ENCODE data around the gene RBM22. TPM values are rescaled to one million over a fixed set of nuclear protein-coding genes. Genes with fewer than 3 reads are reported as not detected.

RBM22 gene
- total RNA-seq, 4 donors from 2014 or later: 22.5 to 31.0 (median 26.2) TPM

GRCh38 chr5:150700246-150700593 lies 642 bp downstream of the RBM22 start:
- TF ChIP-seq POLR2A (IDR thresholded peaks at IDR 0.05) (no peak), CTCF (IDR thresholded peaks at IDR 0.05 in 4 of 5, conservative IDR thresholded peaks at IDR 0.05 in 1 of 5) (no peak)
- Histone ChIP-seq H3K4me3 (peak overlapping the region; percentile 67 to 98 (median 98)), H3K27ac (peak overlapping the region; percentile 89 to 99 (median 98)), H3K4me1 (peaks cover 13 to 14% of the 10 kb centered on the region in 2 donors), H3K9me3 (no peaks in the 10 kb centered on the region), H3K36me3 (peaks cover 8 to 44% of the 10 kb centered on the region in 2 donors), H3K27me3 (no peaks in the 10 kb centered on the region)
- ATAC-seq (peak; percentile 1 to 2), DNase-seq (no peak)
- in situ Hi-C loops (cut with MboI; ENCODE audit: low sequenced_read_pairs in 4 of 4) (loop anchor here in 3 of 4 donors (10.0 to 25.0 kb wide), 3 partner anchors 135 to 238 kb away; partner anchors contain the start of gene IRGM (in 1 of the 3)), intact Hi-C loops (cut with DNase I; ENCODE audit: low total_unique reads) (loop anchor here (2.0 to 10.0 kb wide), 5 partner anchors 43 to 245 kb away; partner anchors contain the start of genes DCTN4, IRGM and SMIM3)

- Histone ChIP-seq H3K27me3 (no peaks in the 10 kb centered on the region), H3K4me1 (peaks cover 12% of the 10 kb centered on the region in 2 donors), H3K36me3 (peaks cover 8 to 100% of the 10 kb centered on the region in 2 donors), H3K4me3 (no peak overlapping the region), H3K9me3 (no peaks in the 10 kb centered on the region), H3K27ac (no peak overlapping the region)
- TF ChIP-seq POLR2A (IDR thresholded peaks at IDR 0.05): no peak
- TF ChIP-seq CTCF (IDR thresholded peaks at IDR 0.05 in 4 of 5, conservative IDR thresholded peaks at IDR 0.05 in 1 of 5): no peak
- in situ Hi-C loops (cut with MboI; ENCODE audit: low sequenced_read_pairs in 4 of 4): no loop called here
- intact Hi-C loops (cut with DNase I; ENCODE audit: low total_unique reads): no loop called here
- ATAC-seq: no peak
- no peak for DNase-seq
Measured at GRCh38 chr5:150694612-150695011, 6.2 kb downstream of the RBM22 start.

- peaks cover 8 to 85% of the 10 kb centered on the region in 2 donors for H3K36me3 ChIP-seq
- TF ChIP-seq CTCF (IDR thresholded peaks at IDR 0.05 in 4 of 5, conservative IDR thresholded peaks at IDR 0.05 in 1 of 5) (no peak), POLR2A (IDR thresholded peaks at IDR 0.05) (no peak)
- peak overlapping the region; percentile 64 to 75 (median 67) for H3K27ac ChIP-seq
- peak; percentile 77 to 94 for ATAC-seq
- in situ Hi-C loops (cut with MboI; ENCODE audit: low sequenced_read_pairs in 4 of 4): no loop called here
- DNase-seq: peak in 1 of 2 donors; percentile 31
- peaks cover 3 to 7% of the 10 kb centered on the region in 2 donors for H3K4me1 ChIP-seq
- no peaks in the 10 kb centered on the region for H3K9me3 ChIP-seq
- no peak overlapping the region for H3K4me3 ChIP-seq
- intact Hi-C loops (cut with DNase I; ENCODE audit: low total_unique reads): no loop called here
- no peaks in the 10 kb centered on the region for H3K27me3 ChIP-seq
Measured at GRCh38 chr5:150692276-150692675, 8.6 kb downstream of the RBM22 start.

GRCh38 chr5:150690760-150691159 lies 10.1 kb downstream of the RBM22 start:
- peaks cover 2 to 79% of the 10 kb centered on the region in 2 donors for H3K36me3 ChIP-seq
- in situ Hi-C loops (cut with MboI; ENCODE audit: low sequenced_read_pairs in 4 of 4) (no loop called here), intact Hi-C loops (cut with DNase I; ENCODE audit: low total_unique reads) (no loop called here)
- H3K27ac ChIP-seq: no peak overlapping the region
- TF ChIP-seq CTCF (IDR thresholded peaks at IDR 0.05 in 4 of 5, conservative IDR thresholded peaks at IDR 0.05 in 1 of 5) (no peak), POLR2A (IDR thresholded peaks at IDR 0.05) (no peak)
- no peak overlapping the region for H3K4me3 ChIP-seq
- no peaks in the 10 kb centered on the region for H3K9me3 ChIP-seq
- no peak for DNase-seq
- no peak for ATAC-seq
- no peaks in the 10 kb centered on the region for H3K27me3 ChIP-seq
- H3K4me1 ChIP-seq: peaks cover 3 to 7% of the 10 kb centered on the region in 2 donors

- no peak overlapping the region for H3K27ac ChIP-seq
- no peaks in the 10 kb centered on the region for H3K27me3 ChIP-seq
- no peak for TF ChIP-seq POLR2A (IDR thresholded peaks at IDR 0.05)
- H3K36me3 ChIP-seq: peaks cover 0 to 71% of the 10 kb centered on the region in 2 donors
- intact Hi-C loops (cut with DNase I; ENCODE audit: low total_unique reads): no loop called here
- ATAC-seq (no peak), DNase-seq (no peak)
- H3K4me1 ChIP-seq: peaks cover 3 to 7% of the 10 kb centered on the region in 2 donors
- H3K4me3 ChIP-seq: no peak overlapping the region
- in situ Hi-C loops (cut with MboI; ENCODE audit: low sequenced_read_pairs in 4 of 4): no loop called here
- H3K9me3 ChIP-seq: no peaks in the 10 kb centered on the region
Measured at GRCh38 chr5:150689120-150689519, 11.7 kb downstream of the RBM22 start.

Measured in gastrocnemius medialis (tissue), 4 donors.